ENCODE results near the gene TMTC1.

The TMTC1 gene

GRCh38 chr12:29781188-29781587 is 2.6 kb downstream of the TMTC1 start:
- DNase-seq (ENCODE audit: low read depth) = no peak
- H3K4me3 ChIP-seq (ENCODE audit: low read depth, low read length) = peak overlapping the region; percentile 84
- no peak for TF ChIP-seq CTCF (conservative IDR thresholded peaks at IDR 0.05; ENCODE audit: low read depth, low read length)

- DNase-seq (ENCODE audit: low read depth) = no peak
- no peak for TF ChIP-seq CTCF (conservative IDR thresholded peaks at IDR 0.05; ENCODE audit: low read depth, low read length)
- H3K4me3 ChIP-seq (ENCODE audit: low read depth, low read length) = no peak overlapping the region
Measured at GRCh38 chr12:29780084-29780483, 3.7 kb downstream of the TMTC1 start.

GRCh38 chr12:29778531-29778930 is 5.2 kb downstream of the TMTC1 start:
- DNase-seq (ENCODE audit: low read depth) = no peak
- no peak for TF ChIP-seq CTCF (conservative IDR thresholded peaks at IDR 0.05; ENCODE audit: low read depth, low read length)
- H3K4me3 ChIP-seq (ENCODE audit: low read depth, low read length) = no peak overlapping the region

GRCh38 chr12:29773076-29773475 is 10.7 kb downstream of the TMTC1 start:
- no peak for DNase-seq (ENCODE audit: low read depth)
- TF ChIP-seq CTCF (conservative IDR thresholded peaks at IDR 0.05; ENCODE audit: low read depth, low read length) = no peak
- H3K4me3 ChIP-seq (ENCODE audit: low read depth, low read length) = no peak overlapping the region

- no peak overlapping the region for H3K4me3 ChIP-seq (ENCODE audit: low read depth, low read length)
- no peak for DNase-seq (ENCODE audit: low read depth)
- TF ChIP-seq CTCF (conservative IDR thresholded peaks at IDR 0.05; ENCODE audit: low read depth, low read length) = no peak
Measured at GRCh38 chr12:29771786-29772185, 12.0 kb downstream of the TMTC1 start.

GRCh38 chr12:29771165-29771564 is 12.6 kb downstream of the TMTC1 start:
- H3K4me3 ChIP-seq (ENCODE audit: low read depth, low read length) = no peak overlapping the region
- no peak for TF ChIP-seq CTCF (conservative IDR thresholded peaks at IDR 0.05; ENCODE audit: low read depth, low read length)
- no peak for DNase-seq (ENCODE audit: low read depth)

GRCh38 chr12:29769162-29769858 is 14.4 kb downstream of the TMTC1 start:
- no peak for TF ChIP-seq CTCF (conservative IDR thresholded peaks at IDR 0.05; ENCODE audit: low read depth, low read length)

More at GRCh38 chr12:29769162-29769858, 14.4 kb downstream of the TMTC1 start:
- no peak overlapping the region for H3K4me3 ChIP-seq (ENCODE audit: low read depth, low read length)
- peak; percentile 88 for DNase-seq (ENCODE audit: low read depth)
